Stimulated activated naive B cell treated with anti-CD40 and anti-IgM and Interleukin-4, amounts not matched to agents 10 μg/mL and 1 μg/mL and 100 μg/mL, for 72 hours (primary cell): ENCODE data around the gene AQP7.
A peak's percentile ranks its signal among the peaks of the same experiment; 100 is the strongest.
"Not testable (repeated sequence)": the region's sequence is repeated elsewhere in the genome, so short reads cannot be mapped to it uniquely, and the experiment has no call there.

ENCODE experiments used
- ATAC-seq, 2 donors: fragments of 150-1000 bp; cut with Tn5 transposase; replicated peaks; 2 replicates each; pipeline ENCODE4 v1.10.0; 2021; ENCODE audit warnings: moderate library complexity in 1 of 2
- DNase-seq: peaks from one replicate; pipeline ENCODE4 v3.0.0; 2021
- H3K27ac Mint-ChIP-seq: one replicate; pipeline ENCODE4 v1.8.0; 2022; ENCODE audit warnings: mild to moderate bottlenecking, mixed read lengths
- H3K27me3 Mint-ChIP-seq, 2 donors: one replicate each; pipeline ENCODE4 v1.8.0; 2022; ENCODE audit warnings: mixed read lengths in 2 of 2
- H3K36me3 Mint-ChIP-seq, 2 donors: one replicate each; pipeline ENCODE4 v1.8.0; 2022; ENCODE audit warnings: mixed read lengths in 2 of 2, mild to moderate bottlenecking in 1 of 2
- H3K4me1 Mint-ChIP-seq, 2 donors: one replicate each; pipeline ENCODE4 v1.8.0; 2022; ENCODE audit warnings: mixed read lengths in 2 of 2, mild to moderate bottlenecking in 1 of 2
- H3K4me3 Mint-ChIP-seq, 2 donors: one replicate each; pipeline ENCODE4 v1.8.0; 2022; ENCODE audit warnings: mild to moderate bottlenecking in 2 of 2, mixed read lengths in 2 of 2, moderate library complexity in 1 of 2
- H3K9me3 Mint-ChIP-seq, 2 donors: one replicate each; pipeline ENCODE4 v1.8.0; 2022; ENCODE audit warnings: mixed read lengths in 2 of 2, mild to moderate bottlenecking in 1 of 2

Gene AQP7

GRCh38 chr9:33379666-33380389, 22.5 kb downstream of the AQP7 start:
- no peak for ATAC-seq
- no peaks in the 10 kb centered on the region for H3K27me3 Mint-ChIP-seq
- peaks cover 3 to 6% of the 10 kb centered on the region in 2 donors for H3K4me1 Mint-ChIP-seq
- no peak overlapping the region for H3K27ac Mint-ChIP-seq
- no peak for DNase-seq
- no peak overlapping the region for H3K4me3 Mint-ChIP-seq
- peaks cover 1 to 3% of the 10 kb centered on the region in 2 donors for H3K36me3 Mint-ChIP-seq
- no peaks in the 10 kb centered on the region for H3K9me3 Mint-ChIP-seq

- Mint-ChIP-seq H3K4me3 (no peak overlapping the region), H3K4me1 (peaks cover 5 to 9% of the 10 kb centered on the region in 2 donors), H3K27ac (no peak overlapping the region), H3K9me3 (no peaks in the 10 kb centered on the region), H3K27me3 (no peaks in the 10 kb centered on the region), H3K36me3 (peaks cover 1 to 12% of the 10 kb centered on the region in 2 donors)
- ATAC-seq, result no peak
- DNase-seq, result no peak
Measured at GRCh38 chr9:33378121-33378795, 24.1 kb downstream of the AQP7 start.

GRCh38 chr9:33377089-33377715, 25.2 kb downstream of the AQP7 start:
- no peaks in the 10 kb centered on the region for H3K9me3 Mint-ChIP-seq
- H3K27ac Mint-ChIP-seq, result no peak overlapping the region
- H3K4me1 Mint-ChIP-seq, result peaks cover 5 to 9% of the 10 kb centered on the region in 2 donors
- H3K36me3 Mint-ChIP-seq, result peaks cover 4 to 19% of the 10 kb centered on the region in 2 donors
- no peaks in the 10 kb centered on the region for H3K27me3 Mint-ChIP-seq
- no peak overlapping the region for H3K4me3 Mint-ChIP-seq
- DNase-seq, result no peak
- no peak for ATAC-seq

GRCh38 chr9:33375841-33376321, 26.5 kb downstream of the AQP7 start:
- no peak for ATAC-seq
- Mint-ChIP-seq H3K27ac (no peak overlapping the region), H3K9me3 (no peaks in the 10 kb centered on the region), H3K36me3 (peaks cover 4 to 28% of the 10 kb centered on the region in 2 donors), H3K27me3 (no peaks in the 10 kb centered on the region), H3K4me3 (no peak overlapping the region), H3K4me1 (peaks cover 5 to 9% of the 10 kb centered on the region in 2 donors)
- DNase-seq, result no peak

GRCh38 chr9:33375238-33375840, 27.0 kb downstream of the AQP7 start:
- DNase-seq (no peak), ATAC-seq (peak in 1 of 2 donors; percentile 27)
- Mint-ChIP-seq H3K27ac (peak overlapping the region; percentile 43), H3K27me3 (no peaks in the 10 kb centered on the region), H3K36me3 (peaks cover 4 to 31% of the 10 kb centered on the region in 2 donors), H3K9me3 (no peaks in the 10 kb centered on the region), H3K4me1 (peaks cover 5 to 9% of the 10 kb centered on the region in 2 donors), H3K4me3 (no peak overlapping the region)

- H3K9me3 Mint-ChIP-seq, result no peaks in the 10 kb centered on the region
- peaks cover 7 to 9% of the 10 kb centered on the region in 2 donors for H3K4me1 Mint-ChIP-seq
- H3K27ac Mint-ChIP-seq, result no peak overlapping the region
- DNase-seq (peak; percentile 36), ATAC-seq (peak; percentile 81 to 87)
- no peak overlapping the region for H3K4me3 Mint-ChIP-seq
- peaks cover 7 to 36% of the 10 kb centered on the region in 2 donors for H3K36me3 Mint-ChIP-seq
- H3K27me3 Mint-ChIP-seq, result no peaks in the 10 kb centered on the region
Measured at GRCh38 chr9:33374634-33375237, 27.6 kb downstream of the AQP7 start.

- H3K36me3 Mint-ChIP-seq, result peaks cover 10 to 41% of the 10 kb centered on the region in 2 donors
- no peak overlapping the region for H3K4me3 Mint-ChIP-seq
- H3K4me1 Mint-ChIP-seq, result peaks cover 7 to 9% of the 10 kb centered on the region in 2 donors
- no peak overlapping the region for H3K27ac Mint-ChIP-seq
- no peak for DNase-seq
- H3K9me3 Mint-ChIP-seq, result no peaks in the 10 kb centered on the region
- ATAC-seq, result no peak
- H3K27me3 Mint-ChIP-seq, result no peaks in the 10 kb centered on the region
Measured at GRCh38 chr9:33374190-33374589, 28.2 kb downstream of the AQP7 start.

GRCh38 chr9:33372900-33373299, 29.5 kb downstream of the AQP7 start:
- DNase-seq (no peak), ATAC-seq (no peak)
- H3K4me3 Mint-ChIP-seq, result no peak overlapping the region
- H3K4me1 Mint-ChIP-seq, result peaks cover 7 to 9% of the 10 kb centered on the region in 2 donors
- no peaks in the 10 kb centered on the region for H3K9me3 Mint-ChIP-seq
- H3K36me3 Mint-ChIP-seq, result peaks cover 9 to 45% of the 10 kb centered on the region in 2 donors
- no peaks in the 10 kb centered on the region for H3K27me3 Mint-ChIP-seq
- peak overlapping the region; percentile 38 for H3K27ac Mint-ChIP-seq

- H3K27ac Mint-ChIP-seq, result no peak overlapping the region
- ATAC-seq, result no peak
- no peak for DNase-seq
- H3K27me3 Mint-ChIP-seq, result no peaks in the 10 kb centered on the region
- H3K4me3 Mint-ChIP-seq, result no peak overlapping the region
- peaks cover 0 to 2% of the 10 kb centered on the region in 2 donors for H3K4me1 Mint-ChIP-seq
- H3K36me3 Mint-ChIP-seq, result peaks cover 30 to 67% of the 10 kb centered on the region in 2 donors
- H3K9me3 Mint-ChIP-seq, result no peaks in the 10 kb centered on the region
Measured at GRCh38 chr9:33366979-33367480, 35.3 kb downstream of the AQP7 start.

GRCh38 chr9:33364814-33365213, 37.6 kb downstream of the AQP7 start:
- H3K27me3 Mint-ChIP-seq, ATAC-seq, DNase-seq, H3K4me1 Mint-ChIP-seq, H3K9me3 Mint-ChIP-seq, H3K27ac Mint-ChIP-seq, H3K4me3 Mint-ChIP-seq: not testable (repeated sequence)
- H3K36me3 Mint-ChIP-seq, result peaks cover 32 to 58% of the 10 kb centered on the region in 2 donors

GRCh38 chr9:33364127-33364526, 38.2 kb downstream of the AQP7 start:
- ATAC-seq, result no peak
- Mint-ChIP-seq H3K27ac (no peak overlapping the region), H3K4me1 (no peaks in the 10 kb centered on the region), H3K36me3 (peaks cover 29 to 54% of the 10 kb centered on the region in 2 donors), H3K4me3 (no peak overlapping the region), H3K27me3 (no peaks in the 10 kb centered on the region), H3K9me3 (no peaks in the 10 kb centered on the region)
- no peak for DNase-seq

- not testable (repeated sequence) for H3K4me3 Mint-ChIP-seq
Measured at GRCh38 chr9:33358641-33359040, 43.7 kb downstream of the AQP7 start.

GRCh38 chr9:33355933-33356332, 46.4 kb downstream of the AQP7 start:
- Mint-ChIP-seq H3K4me1 (peaks cover 2 to 5% of the 10 kb centered on the region in 2 donors), H3K4me3 (no peak overlapping the region), H3K27ac (no peak overlapping the region), H3K27me3 (no peaks in the 10 kb centered on the region), H3K36me3 (peaks cover 42 to 52% of the 10 kb centered on the region in 2 donors), H3K9me3 (no peaks in the 10 kb centered on the region)
- DNase-seq (no peak), ATAC-seq (no peak)

More at GRCh38 chr9:33358641-33359040, 43.7 kb downstream of the AQP7 start:
- not testable (repeated sequence) for H3K27me3 Mint-ChIP-seq, ATAC-seq, DNase-seq, H3K27ac Mint-ChIP-seq, H3K9me3 Mint-ChIP-seq, H3K4me1 Mint-ChIP-seq
- peaks cover 35 to 46% of the 10 kb centered on the region in 2 donors for H3K36me3 Mint-ChIP-seq
